Mucosa of gallbladder (tissue), 1 donor: ENCODE data around the gene LACC1. TPM values are rescaled to one million over a fixed set of nuclear protein-coding genes. Genes with fewer than 3 reads are reported as not detected.

ENCODE experiments used
- DNase-seq: peaks from one replicate; pipeline ENCODE4 v3.0.0-alpha.2; 2020; ENCODE audit warnings: low spot score
- total RNA-seq: library from RNA; stranded (reverse); gene quantifications from one replicate; pipeline ENCODE4 v1.2.1, GENCODE V29; 2021
- donor health status: DM: no; HTN: no; CAD: no.

Gene LACC1
- total RNA-seq = 8.7 TPM

- peak; percentile 31 for DNase-seq
These were observed at the start of gene LACC1 for GRCh38 chr13:43879755-43880181. LACC1 (plus strand) TSS chr13:43879904; CDS start chr13:43880986, 1,082 bp downstream.

DNA sequence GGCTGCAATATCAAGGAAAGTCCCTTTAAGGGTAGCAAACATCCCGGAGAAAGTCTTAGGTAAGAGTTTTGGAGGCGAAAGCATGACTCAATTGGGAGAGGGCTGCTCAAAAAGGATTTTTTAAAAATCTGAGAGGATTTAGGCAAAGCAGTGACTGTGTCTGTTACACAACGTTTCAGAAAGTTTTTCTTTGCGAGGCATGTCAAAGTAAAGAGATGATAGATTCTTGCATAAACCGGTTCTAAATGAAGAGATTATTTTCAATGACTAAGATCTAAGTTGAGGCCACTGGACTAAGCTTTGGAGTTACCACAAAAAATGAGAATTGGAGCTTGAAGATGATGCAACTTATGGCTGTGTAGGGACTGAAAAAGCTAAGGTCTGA lies 49.2 kb upstream of the LACC1 start:
- DNase-seq = no peak

DNA sequence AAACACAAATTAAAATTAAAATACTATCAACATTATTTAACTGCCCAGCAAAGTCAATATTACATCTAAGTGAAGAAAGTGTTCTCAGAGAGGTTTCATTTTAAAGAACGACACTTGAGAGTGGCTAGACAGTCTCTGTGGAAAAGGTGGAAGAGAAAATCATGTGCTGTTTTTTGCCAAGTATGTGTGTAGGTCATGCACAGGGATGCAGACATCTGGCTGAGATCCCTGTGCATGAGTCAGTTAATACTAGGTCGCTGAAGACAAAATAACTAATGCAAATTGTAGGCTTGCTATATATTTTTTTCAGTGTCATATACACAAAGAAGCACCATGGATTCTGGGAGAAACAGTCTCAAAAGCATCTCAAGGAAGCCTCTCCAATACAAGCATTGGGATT lies 48.6 kb upstream of the LACC1 start:
- no peak for DNase-seq

- no peak for DNase-seq
These were observed 44.0 kb upstream of the LACC1 start for GRCh38 chr13:43835701-43836100.

- no peak for DNase-seq
These were observed 40.8 kb upstream of the LACC1 start for GRCh38 chr13:43838909-43839308.

- DNase-seq = no peak
These were observed 33.1 kb upstream of the LACC1 start for GRCh38 chr13:43846496-43847158.

DNA sequence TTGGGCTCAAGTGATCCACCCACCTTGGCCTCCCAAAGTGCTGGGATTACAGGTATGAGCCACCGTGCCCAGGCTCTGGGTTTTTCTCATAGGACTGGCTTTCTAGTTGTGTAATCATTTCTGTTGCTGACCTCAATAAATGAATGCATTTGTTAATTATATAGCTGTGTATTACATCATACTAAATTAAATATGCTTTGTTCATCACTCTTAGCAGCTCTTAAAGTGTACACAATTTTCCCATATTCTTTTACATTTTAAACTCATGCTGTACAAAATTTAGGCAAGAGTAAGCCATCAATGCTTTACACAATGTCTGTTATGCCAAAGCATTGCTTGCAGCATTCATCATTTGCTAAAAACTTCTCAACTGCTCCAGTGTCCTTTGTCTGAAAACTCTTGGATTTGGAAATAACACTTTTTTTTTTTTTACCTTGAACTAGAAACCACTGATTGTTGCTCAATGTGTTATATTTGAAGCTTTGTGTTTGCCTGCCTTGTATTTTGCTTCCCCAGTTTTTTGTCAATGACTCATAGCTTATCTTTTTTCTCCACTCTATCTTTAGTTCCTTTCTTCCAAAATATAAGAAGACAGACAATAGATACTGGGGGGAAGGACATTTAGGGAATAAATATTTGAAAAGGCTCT lies 31.6 kb upstream of the LACC1 start:
- DNase-seq = no peak

DNA sequence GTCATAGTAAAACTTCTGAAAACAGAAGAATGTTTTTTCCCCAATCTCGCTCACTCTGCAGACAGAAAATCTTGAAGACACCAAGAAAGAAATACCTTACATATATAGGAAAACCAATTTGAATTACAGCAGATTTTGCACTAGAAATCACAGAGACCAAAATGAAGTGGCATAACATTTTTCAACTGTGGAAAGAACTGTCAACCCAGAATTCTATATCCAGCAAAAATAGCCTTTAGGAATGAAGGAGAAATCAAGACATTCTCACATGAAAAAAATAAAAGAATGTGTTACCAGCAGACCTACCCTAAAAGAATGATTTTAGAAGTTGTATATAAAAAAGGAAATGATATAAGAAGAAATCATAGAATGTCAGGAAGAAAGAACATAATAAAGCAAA lies 28.8 kb upstream of the LACC1 start:
- no peak for DNase-seq

DNA sequence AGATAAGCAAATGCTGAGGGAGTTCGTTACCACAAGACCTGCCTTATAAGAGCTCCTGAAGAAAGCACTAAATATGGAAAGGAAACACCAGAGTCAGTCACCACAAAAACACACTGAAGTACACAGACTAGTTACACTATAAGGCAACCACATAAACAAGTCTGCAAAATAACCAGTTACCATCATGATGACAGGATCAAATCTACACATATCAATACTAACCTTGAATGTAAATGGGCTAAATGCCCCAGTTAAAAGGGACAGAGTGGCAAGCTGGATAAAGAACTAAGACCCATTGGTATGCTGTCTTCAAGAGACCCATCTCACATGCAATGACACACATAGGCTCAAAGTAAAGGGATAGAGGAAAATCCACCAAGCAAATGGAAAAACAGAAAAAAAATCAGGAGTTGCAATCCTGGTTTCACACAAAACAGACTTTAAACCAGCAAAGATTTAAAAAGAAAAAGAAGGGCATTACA lies 26.7 kb upstream of the LACC1 start:
- no peak for DNase-seq

GRCh38 chr13:43861863-43862262 lies 17.8 kb upstream of the LACC1 start:
- no peak for DNase-seq

- no peak for DNase-seq
These were observed 14.8 kb upstream of the LACC1 start for GRCh38 chr13:43864921-43865320.

GRCh38 chr13:43865892-43866291 lies 13.8 kb upstream of the LACC1 start:
- no peak for DNase-seq

DNA sequence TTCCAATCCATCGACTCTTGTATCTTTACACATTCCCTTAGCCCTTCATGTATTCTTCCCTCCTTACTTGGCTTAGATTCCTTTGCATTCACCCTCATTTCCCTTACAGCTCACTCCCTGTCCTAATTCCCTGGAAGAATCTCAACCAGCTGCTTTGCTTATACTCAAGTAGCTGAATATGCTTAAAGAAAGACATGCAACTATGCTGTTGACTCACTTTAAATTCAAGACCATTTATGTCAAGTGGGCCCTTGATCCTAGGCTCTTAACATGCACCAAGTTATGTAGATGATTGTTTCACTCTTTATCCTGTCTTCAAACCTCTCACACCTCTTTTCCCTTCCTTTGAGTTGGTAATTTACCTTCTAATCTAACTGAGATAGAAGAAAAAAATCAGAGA lies 7.5 kb upstream of the LACC1 start:
- DNase-seq = no peak

DNA sequence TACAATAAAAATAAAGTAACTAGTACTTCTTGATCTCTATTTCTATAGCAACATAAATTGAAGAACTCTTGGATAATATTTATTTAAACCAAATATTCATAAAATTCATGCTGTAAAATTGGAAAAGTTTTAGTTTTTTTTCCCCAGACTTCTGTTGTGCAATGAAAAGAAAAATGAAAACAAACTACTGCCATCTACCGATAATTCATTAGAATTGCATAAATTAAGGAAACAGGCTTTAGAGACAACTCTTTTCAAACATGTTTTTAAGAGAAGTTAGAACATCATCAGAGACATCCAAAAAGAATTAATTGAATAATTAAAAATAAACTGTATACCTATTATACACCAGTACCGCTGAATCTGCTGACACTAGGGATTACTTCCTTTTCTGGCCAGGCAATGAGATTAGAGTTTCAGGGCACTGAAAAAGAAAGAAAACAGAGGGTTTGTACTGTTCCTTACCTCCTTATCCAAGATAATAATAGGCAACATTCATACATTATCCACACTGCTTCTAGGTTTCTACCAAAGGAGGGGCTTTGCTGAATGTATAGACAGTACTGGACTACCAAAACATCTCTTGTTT lies 5.1 kb upstream of the LACC1 start:
- no peak for DNase-seq

DNA sequence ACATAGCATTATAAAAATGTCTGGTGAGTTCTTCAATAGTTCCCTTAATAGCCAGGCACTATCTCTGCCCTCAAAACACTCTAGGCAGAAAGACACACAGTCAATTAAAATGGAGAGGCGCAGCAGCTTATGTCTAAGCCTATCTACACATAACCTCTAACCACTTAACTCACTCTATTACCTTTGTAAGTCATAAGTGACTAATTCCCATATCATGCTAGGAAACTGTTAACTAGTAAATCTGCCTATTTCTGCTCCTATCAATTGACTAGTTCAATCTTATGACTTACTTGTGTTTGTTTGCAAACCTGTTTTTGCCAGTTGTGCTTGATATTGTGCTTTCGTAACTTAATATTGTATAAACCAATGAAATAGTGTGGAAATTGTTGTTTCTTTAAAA lies 3.3 kb upstream of the LACC1 start:
- DNase-seq = no peak

DNA sequence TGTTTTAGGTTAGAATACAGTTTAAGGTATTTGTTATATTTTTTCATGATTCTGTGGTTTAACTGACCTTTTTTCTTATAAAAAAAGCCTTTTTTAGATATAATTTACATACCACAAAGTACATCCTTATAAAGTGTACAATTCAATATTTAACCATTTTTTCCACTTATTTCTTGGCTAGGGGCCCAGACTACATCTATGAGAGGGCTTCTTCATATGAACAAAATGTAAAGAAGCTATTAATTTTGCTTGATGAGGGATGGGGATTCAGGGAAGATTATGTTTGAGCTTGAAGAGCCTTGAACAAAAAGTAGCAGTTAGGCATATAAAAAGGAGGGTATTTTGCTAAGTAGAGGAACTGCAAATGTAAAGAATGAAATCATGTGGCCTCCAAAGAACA lies 2.4 kb upstream of the LACC1 start:
- no peak for DNase-seq

DNA sequence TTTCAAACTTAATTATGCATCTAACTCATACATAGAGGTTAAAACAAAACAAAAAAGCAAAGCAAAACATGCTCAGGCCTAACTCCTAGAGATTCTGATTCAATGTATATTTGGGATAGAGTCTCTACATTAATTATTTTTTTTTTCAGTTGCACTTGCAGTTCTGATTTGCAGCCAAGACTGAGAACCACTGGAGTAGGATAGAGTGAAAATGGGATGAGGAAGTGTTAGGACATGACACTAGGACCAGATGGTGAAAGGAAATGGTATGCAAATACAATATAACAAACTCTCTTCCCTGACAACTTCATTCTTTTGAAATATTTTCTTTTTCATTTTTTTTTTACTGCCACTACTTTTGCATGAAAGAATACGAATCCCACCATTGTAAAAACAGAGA lies 1.9 kb upstream of the LACC1 start:
- DNase-seq = no peak

GRCh38 chr13:43878892-43879754 lies 581 bp upstream of the LACC1 start, which contains the start of gene CCDC122:
CCDC122 (minus strand) TSS chr13:43879740; CDS start chr13:43869376, 10,364 bp downstream.
- peak; percentile 79 for DNase-seq

DNA sequence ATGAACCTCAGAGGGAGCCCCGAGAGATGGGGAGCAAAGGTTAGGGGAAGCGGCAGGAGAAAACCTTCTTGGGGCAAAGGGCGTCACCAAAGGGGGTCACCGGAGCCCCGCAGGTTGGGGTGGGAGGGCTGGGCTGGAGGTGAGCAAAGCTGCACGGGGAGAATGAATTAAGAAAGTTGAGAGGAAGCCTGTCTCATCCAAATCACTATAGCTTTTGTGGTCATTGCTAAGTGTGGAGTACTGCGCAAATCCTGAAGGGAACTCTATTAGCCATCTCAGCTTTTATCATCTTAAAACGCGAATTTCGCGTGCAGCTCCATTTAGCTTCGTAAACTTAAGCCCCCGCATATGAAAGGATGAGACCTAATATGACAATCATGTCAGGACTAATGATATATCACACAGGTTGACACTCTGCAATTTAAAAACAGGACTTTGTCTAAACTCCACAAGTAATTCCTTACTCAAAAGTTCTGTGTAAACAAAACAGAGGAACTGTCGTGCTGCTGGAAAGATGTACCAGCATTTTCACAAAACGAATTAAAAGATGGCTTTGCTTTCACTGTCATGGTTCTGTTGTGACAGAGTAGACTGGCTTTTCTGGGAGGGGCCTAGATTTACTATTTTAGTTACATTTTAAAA lies 631 bp downstream of the LACC1 start:
- no peak for DNase-seq

- DNase-seq = no peak
These were observed 1.2 kb downstream of the LACC1 start for GRCh38 chr13:43880926-43881325.

DNA sequence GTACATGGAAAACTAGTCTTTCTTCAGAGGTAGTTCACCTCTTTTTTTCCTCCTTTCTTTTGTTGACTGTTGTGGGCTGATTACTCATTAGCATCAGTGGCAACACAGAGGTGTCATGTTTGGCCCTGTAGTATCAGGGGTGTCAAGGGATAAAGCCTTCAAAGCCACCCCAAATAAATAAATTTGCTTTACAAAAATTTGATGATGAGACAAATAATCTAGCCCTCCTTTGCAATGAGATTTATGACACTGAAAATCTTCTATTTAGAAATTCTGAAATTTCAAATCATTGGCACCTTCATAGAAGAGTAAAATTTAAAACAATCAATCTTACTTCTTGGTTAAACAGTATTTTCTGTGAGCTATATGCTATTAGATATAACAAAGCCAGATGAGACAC lies 1.9 kb downstream of the LACC1 start:
- no peak for DNase-seq

GRCh38 chr13:43883631-43884030 lies 3.9 kb downstream of the LACC1 start:
- DNase-seq = no peak
